Right cardiac atrium (tissue), 5 donors: ENCODE measurements around the gene NOS3. TPM values are rescaled to one million over a fixed set of nuclear protein-coding genes. Genes with fewer than 3 reads are reported as not detected.

Experiments used
- ATAC-seq, 2 donors: fragments of 200-7000 bp; cut with Tn5 transposase; one replicate each; pipeline versions ENCODE4 v1.8.0 to v1.9.1; 2020; ENCODE audit warnings: moderate library complexity in 2 of 2, mild to moderate bottlenecking in 1 of 2
- DNase-seq, 3 donors: peaks; one replicate each; pipeline ENCODE4 v3.0.0-alpha.2; 2020
- H3K27ac ChIP-seq: one replicate; pipeline ENCODE4 v1.5.1; 2013; ENCODE audit warnings: mild to moderate bottlenecking, low read length, control low read depth, moderate library complexity
- H3K27me3 ChIP-seq: one replicate; pipeline ENCODE4 v1.6.1; 2013; ENCODE audit not compliant: control insufficient read depth, insufficient read depth
- H3K4me1 ChIP-seq: one replicate; pipeline ENCODE4 v1.6.1; 2013; ENCODE audit warnings: low read length; ENCODE audit not compliant: control insufficient read depth, insufficient read depth
- H3K4me3 ChIP-seq: one replicate; pipeline ENCODE4 v1.5.1; 2013; ENCODE audit warnings: low read length, control low read depth
- H3K9me3 ChIP-seq: one replicate; pipeline ENCODE4 v1.6.1; 2013; ENCODE audit warnings: low read length; ENCODE audit not compliant: control insufficient read depth
- WGBS: extraction: QIAGEN DNeasy Blood & Tissue Kit; methylation state at CpG from one replicate; pipeline ENCODE4 v1.1.7; 2013; 5-methylcytosine and 5-hydroxymethylcytosine counted together
- intact Hi-C, 4 donors: fragments of 100-400 bp; cut with DNase I; formaldehyde crosslinking; loops; one replicate each; pipeline versions ENCODE4 v1.11.0 to v1.14.0; 2022 to 2023
- long read RNA-seq, 4 donors: library from polyadenylated mRNA; unstranded; transcript quantifications; one replicate each; pipeline ENCODE4 v2.0.0, GENCODE V29; 2020 to 2021
- polyA plus RNA-seq: library from polyadenylated mRNA; stranded (reverse); fragments of 200-250 nt; gene quantifications from one replicate; pipeline ENCODE4 v1.2.3, GENCODE V29; 2013
- total RNA-seq, 4 donors: library from RNA; stranded (reverse); fragmentation: NEBNext Ultra II Directional; extraction: Animal tissue kit (Norgen Biotek cat#: 25700); gene quantifications; one replicate each; pipeline ENCODE4 v1.2.1, GENCODE V29; 2021
- donor health status: healthy with polysubstance abuse.
- donor health status: DM: no; HTN: yes; CAD: no.
- donor health status: DM: no; HTN: no; CAD: no.
- donor health status: DM: no; HTN: yes; CAD: no; lungs with severe emphysema.
- donor health status: DM: yes; HTN: yes; CAD: no.

NOS3 gene
- total RNA-seq = 10 to 100 TPM; 20.5 to 80.4 (median 24.7) TPM
- polyA plus RNA-seq = 13.5 TPM
- long read RNA-seq, donor 1, partial matches to known transcripts = 29 of 36 reads
- long read RNA-seq, donor 1, other reads (novel, unspliced or antisense) = 5 of 36 reads
- long read RNA-seq, donor 2, partial matches to known transcripts = 14 of 19 reads
- long read RNA-seq, donor 2, other reads (novel, unspliced or antisense) = 5 of 19 reads
- long read RNA-seq, donor 3, transcript NOS3-209 (6 exons, 1,111 nt) = major isoform, 8 of 259 reads
- long read RNA-seq, donor 3, partial matches to known transcripts = 228 of 259 reads
- long read RNA-seq, donor 3, other reads (novel, unspliced or antisense) = 23 of 259 reads
- long read RNA-seq, donor 4, partial matches to known transcripts = 14 of 17 reads
- long read RNA-seq, donor 4, other reads (novel, unspliced or antisense) = 2 of 17 reads

DNA sequence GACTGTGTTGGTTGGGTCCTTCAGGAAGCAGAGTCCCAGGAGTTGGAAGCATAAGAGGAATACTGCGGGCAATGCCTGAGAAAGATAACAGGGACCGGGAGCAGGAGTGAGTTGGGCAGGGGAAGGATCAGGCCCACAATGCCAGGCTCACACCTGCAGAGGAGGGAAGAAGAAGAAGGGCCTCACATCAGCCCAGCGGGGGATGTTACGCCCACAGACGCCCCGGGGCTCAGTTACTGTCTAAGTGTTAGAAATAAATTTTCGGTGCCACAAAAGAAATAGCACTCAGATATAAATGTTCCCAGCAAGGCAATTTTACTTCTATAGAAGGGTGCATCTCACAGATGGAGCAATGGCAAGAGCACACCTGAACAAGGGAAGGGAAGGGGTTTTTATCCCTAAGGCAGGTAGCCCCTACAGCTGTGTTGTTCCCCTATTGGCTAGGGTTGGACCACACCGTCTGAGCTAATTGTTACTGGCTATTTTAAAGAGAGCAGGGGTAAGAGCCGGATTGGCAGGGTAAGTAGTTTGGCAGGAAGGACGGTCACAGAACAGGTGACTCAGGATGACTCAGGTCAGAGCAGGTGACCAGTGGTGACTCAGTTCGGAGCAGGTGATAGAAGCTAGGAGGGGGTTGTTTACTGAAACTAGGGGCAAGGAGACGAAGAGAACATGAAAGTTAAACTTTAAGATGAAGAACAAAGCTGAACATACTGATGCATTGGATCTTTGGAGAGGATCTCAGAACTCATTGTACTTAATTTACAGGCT, at the start of gene NOS3:
Gene NOS3, plus strand, starts transcription at position 602 of the 771 bp plus-strand sequence. CDS start 2,787 bp downstream, outside the sequence.
- intact Hi-C loops = loop anchor here in 1 of 4 donors (10.0 kb wide), 1 partner anchor 216 kb away; no protein-coding TSS in a partner anchor
- 95% methylated on average over 12 of the region's 12 CpGs for WGBS
- H3K4me3 ChIP-seq = no peak within 1 kb of the TSS
- ATAC-seq (no peak), DNase-seq (peak in 2 of 3 donors; percentile 8 to 44)
- no peak within 1 kb of the TSS for H3K27ac ChIP-seq
- H3K27me3 ChIP-seq = no peaks in the 10 kb centered on the region
- no peaks in the 10 kb centered on the region for H3K9me3 ChIP-seq
- no peaks in the 10 kb centered on the region for H3K4me1 ChIP-seq

DNA sequence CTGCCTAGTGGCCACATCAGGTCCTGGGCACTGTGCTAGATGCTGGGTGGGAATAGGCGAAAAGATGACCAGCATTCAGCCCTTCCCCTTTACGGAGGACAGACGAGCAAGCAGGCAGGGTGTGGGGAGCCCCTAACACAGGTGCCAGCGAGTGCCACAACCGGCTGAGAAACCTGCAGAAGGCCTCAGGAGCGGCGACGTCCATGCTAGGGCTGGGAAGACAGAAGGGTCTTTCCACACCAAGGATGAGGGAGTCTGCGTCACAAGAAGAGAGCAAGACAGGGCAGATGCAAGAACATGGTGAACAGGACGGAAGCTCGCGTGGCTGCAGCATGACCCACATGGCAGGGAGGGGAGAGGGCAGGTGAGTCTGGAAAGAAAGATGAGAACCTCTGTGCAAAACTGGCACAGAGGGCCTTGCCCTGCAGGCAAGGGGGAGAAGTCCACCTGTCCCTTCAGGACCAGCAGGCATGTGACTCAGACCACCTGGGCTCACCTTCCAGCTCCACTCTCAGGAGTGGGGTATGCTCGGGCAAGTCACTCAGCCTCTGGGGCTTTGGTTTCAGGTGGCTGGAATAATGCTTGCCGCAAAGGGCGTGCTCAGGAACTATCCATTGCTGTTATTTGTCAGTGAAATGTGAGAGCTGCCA, 49.3 kb upstream of the NOS3 start:
- ATAC-seq (no peak), DNase-seq (no peak)
- intact Hi-C loops = no loop called here
- Histone ChIP-seq H3K4me1 (peaks cover 4% of the 10 kb centered on the region), H3K9me3 (no peaks in the 10 kb centered on the region), H3K4me3 (no peak overlapping the region), H3K27me3 (no peaks in the 10 kb centered on the region), H3K27ac (no peak overlapping the region)
- 83% methylated on average over 15 of the region's 15 CpGs for WGBS

DNA sequence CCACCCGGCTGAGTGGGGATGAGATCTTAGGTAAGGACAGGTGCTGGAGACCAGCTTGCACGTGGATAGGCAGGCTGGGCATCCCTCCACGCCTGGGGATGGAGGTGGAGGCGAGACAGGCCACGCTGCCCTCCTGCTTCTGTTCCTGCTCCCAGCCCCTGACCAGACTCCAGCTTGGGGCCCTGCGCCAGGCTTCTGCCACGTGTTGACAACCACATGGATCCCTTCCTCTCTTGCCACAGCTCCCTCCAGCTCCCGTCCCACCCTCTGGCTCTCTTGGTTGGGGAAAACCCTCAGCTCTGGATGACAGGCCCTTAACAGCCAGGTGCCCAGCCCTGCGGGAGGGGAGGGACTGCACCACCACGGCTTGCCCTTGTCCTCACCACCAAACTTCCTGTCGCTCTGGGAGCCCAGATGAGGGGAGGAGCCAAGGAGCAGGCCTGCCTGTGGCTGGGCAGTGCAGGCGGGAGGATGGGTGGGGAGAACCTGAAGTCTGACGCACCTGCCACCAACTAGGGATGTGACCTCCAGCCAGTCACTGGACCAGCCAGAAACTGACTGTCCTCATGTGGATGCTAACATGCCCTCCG, 48.7 kb upstream of the NOS3 start:
- Histone ChIP-seq H3K27ac (no peak overlapping the region), H3K4me1 (peaks cover 4% of the 10 kb centered on the region), H3K4me3 (no peak overlapping the region)

DNA sequence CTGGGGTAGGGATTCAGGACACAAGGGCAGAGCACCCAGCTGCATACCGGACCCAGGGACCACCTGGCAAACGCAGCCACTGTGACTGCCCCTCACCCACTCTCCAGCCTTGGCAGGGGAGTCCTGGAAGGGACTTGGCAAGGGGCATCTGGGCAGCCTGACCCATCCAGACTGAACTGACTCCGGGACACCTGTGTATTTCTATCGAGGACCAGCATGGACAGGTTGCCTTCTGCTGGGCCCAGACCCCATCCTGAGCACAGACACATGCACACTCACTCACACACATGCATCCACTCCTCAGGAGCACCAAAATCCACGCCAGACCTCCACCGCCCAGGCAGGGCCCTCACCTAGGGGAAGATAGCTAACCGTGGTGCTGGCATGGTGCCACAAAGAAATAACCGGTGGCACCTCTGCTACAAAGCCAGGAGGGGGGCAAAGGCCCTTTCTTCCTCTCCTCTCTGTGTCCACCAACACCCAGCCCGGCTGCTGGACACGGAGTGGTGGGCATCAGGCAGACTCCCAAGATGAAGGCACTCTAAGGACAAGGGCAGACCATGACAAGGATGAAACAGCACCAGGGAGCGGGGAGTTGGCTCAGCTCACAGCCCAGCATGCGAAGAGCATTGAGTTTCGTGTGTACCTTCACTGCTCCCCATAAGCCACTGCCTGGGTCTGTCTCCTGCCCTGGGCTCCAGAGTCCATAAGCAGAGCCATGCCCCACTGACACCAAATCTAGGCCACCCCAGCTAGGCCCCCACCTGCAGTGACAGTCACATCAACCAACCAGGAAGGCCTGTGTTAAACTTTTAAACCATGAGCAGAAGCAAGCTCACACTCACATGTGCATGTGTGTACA, 48.0 kb upstream of the NOS3 start:
- 77% methylated on average over 13 of the region's 13 CpGs for WGBS

More for the DNA sequence above, 48.7 kb upstream of the NOS3 start:
- intact Hi-C loops = no loop called here
- 31% methylated on average over 14 of the region's 14 CpGs for WGBS
- Histone ChIP-seq H3K9me3 (no peaks in the 10 kb centered on the region), H3K27me3 (no peaks in the 10 kb centered on the region)
- peak; percentile 17 to 48 for ATAC-seq
- peak in 2 of 3 donors; percentile 81 to 87 for DNase-seq

DNA sequence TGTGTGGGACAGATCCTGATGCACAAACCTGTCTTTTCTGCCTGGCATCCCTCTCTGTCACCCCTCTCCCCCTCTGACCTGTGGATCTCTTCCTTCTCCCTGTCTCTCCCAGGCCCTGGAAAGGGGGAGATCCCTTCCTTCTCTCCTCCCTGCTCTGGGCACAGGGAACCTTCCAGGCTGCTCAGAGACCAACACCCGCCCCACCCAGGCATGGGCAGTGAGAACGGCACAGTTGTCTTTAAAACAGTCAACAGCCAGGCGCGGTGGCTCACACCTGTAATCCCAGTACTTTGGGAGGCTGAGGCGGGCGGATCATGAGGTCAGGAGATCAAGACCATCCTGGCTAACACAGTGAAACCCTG, 47.4 kb upstream of the NOS3 start:
- 95% methylated on average over 6 of the region's 6 CpGs for WGBS
- ATAC-seq = no peak
- intact Hi-C loops = no loop called here
- Histone ChIP-seq H3K27ac (no peak overlapping the region), H3K9me3 (no peaks in the 10 kb centered on the region), H3K4me3 (no peak overlapping the region), H3K4me1 (no peaks in the 10 kb centered on the region), H3K27me3 (no peaks in the 10 kb centered on the region)
- DNase-seq = no peak

More for the DNA sequence above, 48.0 kb upstream of the NOS3 start:
- no peaks in the 10 kb centered on the region for H3K9me3 ChIP-seq
- intact Hi-C loops = no loop called here
- H3K4me3 ChIP-seq = no peak overlapping the region
- H3K27me3 ChIP-seq = no peaks in the 10 kb centered on the region
- H3K4me1 ChIP-seq = peaks cover 4% of the 10 kb centered on the region
- ATAC-seq = no peak
- H3K27ac ChIP-seq = no peak overlapping the region
- DNase-seq = no peak

DNA sequence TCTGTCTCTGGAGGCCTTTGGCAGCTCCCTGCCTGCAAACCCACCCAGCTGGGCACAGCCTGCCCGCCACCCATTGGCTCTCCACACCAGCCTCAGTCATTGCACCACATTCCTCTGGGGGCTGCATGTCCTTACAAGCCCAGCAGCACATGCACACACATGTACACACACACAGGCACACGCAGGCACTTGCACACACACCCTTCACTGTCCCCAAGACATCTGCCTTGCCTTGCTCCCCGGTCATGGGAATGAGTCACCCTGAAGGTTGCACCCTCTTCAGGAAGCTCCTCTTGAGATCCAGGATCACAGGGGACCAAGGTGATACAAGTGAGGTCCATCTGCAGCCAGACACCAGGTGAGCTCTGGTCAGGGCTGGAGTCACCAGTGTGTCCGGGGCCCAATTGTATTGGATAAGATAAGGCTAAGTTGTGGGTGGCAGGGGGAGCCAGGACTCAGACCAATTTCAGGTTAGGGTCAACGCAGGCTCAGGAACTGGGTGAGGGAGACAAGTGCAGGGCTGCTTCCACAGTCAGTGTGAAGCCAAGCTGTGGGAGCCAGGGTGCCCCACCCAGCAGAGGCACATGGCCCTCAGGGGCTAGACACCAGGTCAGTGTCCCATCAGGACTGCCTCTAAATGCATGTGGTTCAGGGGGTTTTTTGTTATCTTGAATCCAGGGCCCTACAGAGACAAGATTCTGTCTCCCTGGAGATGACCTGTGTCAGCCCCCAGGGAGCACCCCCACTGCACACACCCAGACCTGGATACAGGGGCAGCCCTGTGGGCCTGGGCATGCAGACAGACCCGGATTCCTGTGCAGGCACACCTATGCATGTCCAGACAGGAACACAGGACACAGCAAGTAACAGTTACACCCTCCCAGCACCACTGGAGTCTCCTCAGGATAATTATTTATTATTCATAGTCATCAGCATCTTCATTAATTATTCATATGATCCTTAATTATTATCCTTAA, 46.5 kb upstream of the NOS3 start:
- ATAC-seq (no peak), DNase-seq (no peak)
- intact Hi-C loops = no loop called here
- no peak overlapping the region for H3K4me3 ChIP-seq
- WGBS = 87% methylated on average over 6 of the region's 6 CpGs
- H3K27me3 ChIP-seq = no peaks in the 10 kb centered on the region
- H3K4me1 ChIP-seq = no peaks in the 10 kb centered on the region
- no peaks in the 10 kb centered on the region for H3K9me3 ChIP-seq
- no peak overlapping the region for H3K27ac ChIP-seq

DNA sequence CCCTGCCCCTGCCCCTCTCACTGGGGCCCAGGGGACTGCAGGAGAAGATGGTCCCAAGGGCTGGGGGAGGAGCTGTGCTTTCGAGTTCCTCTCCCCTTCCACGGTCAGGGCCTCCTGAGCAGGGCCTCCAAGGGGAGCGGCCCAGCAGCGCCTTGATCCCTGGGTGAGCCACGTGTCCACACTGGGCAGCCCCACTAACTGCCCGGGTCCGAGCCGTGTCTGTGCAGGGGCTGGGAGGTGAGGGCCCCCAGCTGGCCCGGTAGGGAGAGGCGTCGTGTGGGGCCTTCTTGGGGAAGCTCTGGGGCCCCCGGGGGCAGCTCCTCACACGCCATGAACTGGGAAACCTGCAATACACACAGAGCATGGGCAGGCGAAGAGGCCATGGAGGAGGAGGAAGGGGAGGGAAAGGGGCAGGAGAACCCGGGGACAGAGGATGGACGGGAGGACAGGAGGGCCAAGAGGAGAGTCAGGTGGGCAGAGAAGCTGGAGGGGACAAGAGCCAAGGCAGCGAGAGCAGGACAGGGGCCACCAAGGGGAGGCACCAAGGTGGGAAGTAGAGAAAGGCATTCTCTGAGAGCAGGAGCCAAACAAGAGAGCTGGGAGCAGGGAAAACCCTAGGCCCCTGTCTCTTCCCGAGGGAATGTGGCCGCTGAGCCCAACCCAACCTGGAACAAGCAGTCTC, 45.5 kb upstream of the NOS3 start:
- DNase-seq (peak in 1 of 3 donors; percentile 47), ATAC-seq (no peak)
- H3K9me3 ChIP-seq = no peaks in the 10 kb centered on the region
- no peaks in the 10 kb centered on the region for H3K4me1 ChIP-seq
- H3K4me3 ChIP-seq = no peak overlapping the region
- intact Hi-C loops = no loop called here
- H3K27me3 ChIP-seq = no peaks in the 10 kb centered on the region
- H3K27ac ChIP-seq = peak overlapping the region; percentile 79
- WGBS = 45% methylated on average over 19 of the region's 19 CpGs

DNA sequence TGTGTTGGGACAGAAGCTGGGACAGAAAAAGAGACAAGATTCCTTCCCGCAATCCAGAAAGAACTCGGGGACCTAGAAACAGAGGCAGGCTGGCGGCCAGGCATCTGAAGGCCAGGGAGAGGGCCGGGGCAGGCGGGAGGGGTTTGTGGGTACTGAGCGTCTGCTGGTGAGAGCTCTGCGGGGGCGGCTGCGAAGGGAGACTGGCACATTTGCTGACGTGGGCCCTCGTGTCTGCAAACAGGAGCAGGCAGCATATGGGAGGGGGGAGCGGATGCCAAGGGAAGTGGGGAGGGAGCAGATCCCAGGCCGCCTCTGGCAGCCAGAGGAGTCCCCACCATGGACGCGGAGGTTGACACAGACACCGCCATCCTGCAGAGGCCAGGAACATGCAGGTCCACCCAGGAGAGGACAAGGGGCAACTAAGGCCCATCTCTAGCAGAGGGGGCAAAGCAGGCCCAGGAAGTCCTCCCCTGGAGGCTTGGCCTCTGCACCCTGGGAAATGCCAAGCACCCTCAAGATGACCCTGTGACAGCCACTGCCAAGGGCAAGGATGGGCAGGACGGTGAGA, 44.9 kb upstream of the NOS3 start:
- intact Hi-C loops = no loop called here
- H3K9me3 ChIP-seq = no peaks in the 10 kb centered on the region
- DNase-seq (peak; percentile 72 to 88 (median 87)), ATAC-seq (peak; percentile 72 to 73)
- WGBS = 59% methylated on average over 17 of the region's 17 CpGs
- no peaks in the 10 kb centered on the region for H3K4me1 ChIP-seq
- no peak overlapping the region for H3K4me3 ChIP-seq
- peak overlapping the region; percentile 79 for H3K27ac ChIP-seq
- no peaks in the 10 kb centered on the region for H3K27me3 ChIP-seq
